ENCODE data around the gene HMCN2.

HMCN2 gene

DNA sequence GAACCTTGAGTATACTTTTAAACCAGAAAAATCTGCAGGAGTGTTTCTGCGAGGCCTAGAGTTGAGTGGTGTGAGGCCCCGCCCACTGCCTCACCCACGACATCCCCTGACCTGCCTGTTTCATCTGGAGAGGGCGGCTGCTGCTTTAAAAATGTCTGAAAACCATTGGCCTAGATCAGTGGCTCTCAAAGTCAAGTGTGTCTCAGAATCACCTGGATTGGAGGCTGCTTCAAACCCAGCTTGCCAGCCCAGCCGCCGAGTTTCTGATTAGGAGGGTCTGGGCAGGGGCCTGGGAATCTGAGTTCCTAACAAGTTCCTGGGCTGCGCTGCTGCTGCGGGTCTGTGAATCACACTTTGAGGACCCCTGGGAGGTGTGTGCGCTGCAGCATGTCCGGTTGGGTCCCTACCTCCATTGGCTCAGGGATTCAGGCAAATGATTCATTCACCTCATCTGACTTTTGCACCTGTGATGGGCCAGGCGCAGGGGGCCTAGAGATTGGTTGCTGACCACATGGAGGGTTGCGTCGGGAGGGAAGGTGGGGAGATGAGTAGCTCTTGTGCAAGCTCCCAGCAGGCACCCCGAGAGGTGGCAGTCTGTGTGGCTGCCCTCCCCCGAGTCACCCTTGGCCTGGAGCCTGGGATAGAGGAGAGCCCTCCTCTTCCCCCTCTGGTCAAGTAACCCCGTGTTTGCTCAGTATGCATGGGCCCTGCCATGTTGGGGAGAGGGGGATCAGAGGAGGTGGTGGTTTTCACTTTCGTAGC is 27.6 kb upstream of the HMCN2 start:
- TF ChIP-seq, protein P1, sequence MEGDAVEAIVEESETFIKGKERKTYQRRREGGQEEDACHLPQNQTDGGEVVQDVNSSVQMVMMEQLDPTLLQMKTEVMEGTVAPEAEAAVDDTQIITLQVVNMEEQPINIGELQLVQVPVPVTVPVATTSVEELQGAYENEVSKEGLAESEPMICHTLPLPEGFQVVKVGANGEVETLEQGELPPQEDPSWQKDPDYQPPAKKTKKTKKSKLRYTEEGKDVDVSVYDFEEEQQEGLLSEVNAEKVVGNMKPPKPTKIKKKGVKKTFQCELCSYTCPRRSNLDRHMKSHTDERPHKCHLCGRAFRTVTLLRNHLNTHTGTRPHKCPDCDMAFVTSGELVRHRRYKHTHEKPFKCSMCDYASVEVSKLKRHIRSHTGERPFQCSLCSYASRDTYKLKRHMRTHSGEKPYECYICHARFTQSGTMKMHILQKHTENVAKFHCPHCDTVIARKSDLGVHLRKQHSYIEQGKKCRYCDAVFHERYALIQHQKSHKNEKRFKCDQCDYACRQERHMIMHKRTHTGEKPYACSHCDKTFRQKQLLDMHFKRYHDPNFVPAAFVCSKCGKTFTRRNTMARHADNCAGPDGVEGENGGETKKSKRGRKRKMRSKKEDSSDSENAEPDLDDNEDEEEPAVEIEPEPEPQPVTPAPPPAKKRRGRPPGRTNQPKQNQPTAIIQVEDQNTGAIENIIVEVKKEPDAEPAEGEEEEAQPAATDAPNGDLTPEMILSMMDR (IDR thresholded peaks at IDR 0.05; ENCODE audit: extremely low read depth, insufficient read depth, missing control alignments) = no peak
- DNase-seq (ENCODE audit: low spot score) = no peak
- in situ Hi-C loops (cut with MboI; ENCODE audit: low pct_unique_long_range_greater_than_20kb, low sequenced_read_pairs, unreplicated experiment) = no loop called here

DNA sequence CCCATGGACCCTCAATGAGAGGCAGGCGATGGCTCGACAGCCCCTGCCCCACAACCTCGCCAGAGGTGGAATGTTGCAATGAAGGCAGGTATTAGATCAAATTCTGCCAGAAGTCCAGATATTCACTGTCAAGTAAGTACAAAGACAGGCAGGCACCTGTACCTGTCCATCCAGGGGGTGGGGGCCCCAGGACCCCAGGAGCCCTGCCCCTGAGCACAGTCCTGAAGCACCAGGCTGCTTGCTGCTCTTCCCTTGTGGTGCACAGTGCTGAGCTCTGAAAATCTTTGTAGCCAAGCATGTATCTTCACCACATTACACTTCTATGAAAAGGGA is 26.2 kb upstream of the HMCN2 start:
- TF ChIP-seq, protein P1 (IDR thresholded peaks at IDR 0.05; ENCODE audit: extremely low read depth, insufficient read depth, missing control alignments) = no peak
- in situ Hi-C loops (cut with MboI; ENCODE audit: low pct_unique_long_range_greater_than_20kb, low sequenced_read_pairs, unreplicated experiment) = no loop called here
- DNase-seq (ENCODE audit: low spot score) = no peak

DNA sequence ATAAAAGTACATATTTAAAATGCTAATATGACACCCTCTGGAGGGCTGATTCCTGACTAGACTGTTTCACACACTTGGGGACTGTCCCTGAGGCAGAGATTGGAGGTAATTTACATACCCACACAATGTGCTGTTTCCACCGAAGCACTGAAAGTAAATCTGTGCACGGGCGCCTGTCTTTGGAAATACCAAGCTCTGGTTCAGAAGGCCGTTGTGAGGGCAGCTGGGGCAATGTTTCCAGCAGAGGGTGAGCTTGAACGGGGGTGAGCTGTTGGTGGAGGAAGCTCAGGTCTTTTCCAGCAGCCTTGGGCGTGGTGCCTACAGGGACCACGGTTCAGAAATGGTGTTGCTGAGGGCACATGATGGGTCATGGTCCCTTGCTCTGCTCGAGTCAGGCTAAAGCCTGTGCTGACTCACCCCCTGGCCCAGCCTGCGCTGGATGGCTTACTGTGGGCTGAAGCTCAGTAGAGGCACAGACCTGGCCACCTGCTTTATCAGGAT is 25.8 kb upstream of the HMCN2 start:
- DNase-seq (ENCODE audit: low spot score) = peak; percentile 64
- TF ChIP-seq, protein P1 (IDR thresholded peaks at IDR 0.05; ENCODE audit: extremely low read depth, insufficient read depth, missing control alignments) = no peak
- in situ Hi-C loops (cut with MboI; ENCODE audit: low pct_unique_long_range_greater_than_20kb, low sequenced_read_pairs, unreplicated experiment) = no loop called here

- TF ChIP-seq, protein P1 (IDR thresholded peaks at IDR 0.05; ENCODE audit: extremely low read depth, insufficient read depth, missing control alignments) = no peak
- in situ Hi-C loops (cut with MboI; ENCODE audit: low pct_unique_long_range_greater_than_20kb, low sequenced_read_pairs, unreplicated experiment) = no loop called here
- DNase-seq (ENCODE audit: low spot score) = peak; percentile 57
These were observed 25.0 kb upstream of the HMCN2 start for GRCh38 chr9:130240410-130241197.

DNA sequence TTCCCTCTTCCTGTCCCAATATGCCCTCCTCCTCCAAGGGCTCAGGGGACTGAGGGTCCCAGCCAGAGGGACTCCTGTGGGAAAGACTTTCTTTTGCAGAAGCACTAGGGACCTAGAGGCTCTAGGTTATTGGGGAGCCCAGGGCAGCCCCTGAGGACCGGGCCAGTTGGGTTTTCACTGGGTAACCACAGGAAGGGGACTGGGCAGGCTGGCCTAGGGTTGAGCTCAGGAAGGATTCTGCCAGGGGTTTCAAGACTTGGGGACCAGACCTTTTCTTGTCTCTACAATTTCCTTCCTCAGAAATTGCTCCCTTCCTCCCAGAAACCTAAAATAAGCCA is 24.4 kb upstream of the HMCN2 start:
- TF ChIP-seq, protein P1 (IDR thresholded peaks at IDR 0.05; ENCODE audit: extremely low read depth, insufficient read depth, missing control alignments) = no peak
- no peak for DNase-seq (ENCODE audit: low spot score)
- in situ Hi-C loops (cut with MboI; ENCODE audit: low pct_unique_long_range_greater_than_20kb, low sequenced_read_pairs, unreplicated experiment) = no loop called here

DNA sequence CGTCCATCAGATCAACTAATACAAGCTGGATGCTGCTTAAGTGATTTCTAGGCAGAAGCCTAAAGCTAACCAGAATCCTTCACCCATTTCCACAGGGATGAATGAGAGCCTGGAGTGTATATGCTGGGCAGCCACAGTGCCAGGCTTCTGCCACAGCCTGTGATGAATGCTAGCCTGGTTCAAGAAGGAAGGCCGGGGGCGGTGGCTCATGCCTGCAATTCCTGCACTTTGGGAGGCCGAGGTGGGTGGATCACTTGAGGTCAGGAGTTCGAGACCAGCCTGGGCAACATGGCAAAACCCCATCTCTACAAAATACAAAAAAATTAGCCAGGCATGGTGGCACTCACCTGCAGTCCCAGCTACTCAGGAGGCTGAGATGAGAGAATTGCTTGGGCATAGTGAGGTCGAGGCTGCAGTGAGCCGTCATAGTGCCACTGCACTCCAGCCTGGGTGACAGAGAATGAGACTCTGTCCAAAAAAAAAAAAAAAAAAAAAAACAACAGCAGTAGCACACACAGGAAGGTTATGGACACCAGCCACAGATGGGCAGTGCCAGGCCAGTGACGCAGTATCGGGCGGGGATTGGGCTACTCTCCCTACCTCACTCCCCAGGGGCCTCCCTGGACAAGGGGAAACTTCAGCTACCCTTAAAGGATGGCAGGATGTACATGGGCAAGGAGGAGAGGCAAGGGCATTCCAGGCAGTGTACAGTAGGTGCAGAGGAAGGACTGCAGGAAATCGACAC is 23.1 kb upstream of the HMCN2 start:
- TF ChIP-seq, protein P1 (IDR thresholded peaks at IDR 0.05; ENCODE audit: extremely low read depth, insufficient read depth, missing control alignments) = no peak
- in situ Hi-C loops (cut with MboI; ENCODE audit: low pct_unique_long_range_greater_than_20kb, low sequenced_read_pairs, unreplicated experiment) = no loop called here
- DNase-seq (ENCODE audit: low spot score) = no peak

All from GM13977 (cell line).